ENCODE measurements around the gene SUN2. TPM values are rescaled to one million over a fixed set of nuclear protein-coding genes. Genes with fewer than 3 reads are reported as not detected.
A peak's percentile ranks its signal among the peaks of the same experiment; 100 is the strongest.

SUN2 gene
- total and polyA plus RNA-seq, 8 donors, result 44.8 to 99.2 (median 76.4) TPM

GRCh38 chr22:38718414-38718813 lies 37.4 kb downstream of the SUN2 start:
- DNase-seq (peak in 4 of 6 donors; percentile 60 to 81 (median 75)), ATAC-seq (peak; percentile 96 to 97 (median 96)), FAIRE-seq (no peak)
- Histone ChIP-seq H3K4me1 (peaks cover 0 to 15% (median 8%) of the 10 kb centered on the region in 3 donors), H3K9me3 (no peaks in the 10 kb centered on the region), H3K4me3 (no peak overlapping the region), H3K36me3 (peaks cover 0 to 37% (median 5%) of the 10 kb centered on the region in 3 donors), H3K27me3 (no peaks in the 10 kb centered on the region), H3K27ac (peak overlapping the region in 3 of 4 donors; percentile 8 to 60 (median 49))
- intact Hi-C loops (cut with DNase I), result no loop called here
- peak; percentile 41 to 60 (median 56) for TF ChIP-seq CTCF (IDR thresholded peaks at IDR 0.05)
- WGBS, 2 donors, result 21 to 23% methylated on average over 6 of the region's 6 CpGs

GRCh38 chr22:38717244-38717643 lies 38.6 kb downstream of the SUN2 start:
- no peak for TF ChIP-seq CTCF (IDR thresholded peaks at IDR 0.05)
- ATAC-seq (no peak), FAIRE-seq (no peak), DNase-seq (no peak)
- H3K27me3 ChIP-seq, result no peaks in the 10 kb centered on the region
- no peaks in the 10 kb centered on the region for H3K9me3 ChIP-seq
- no peak overlapping the region for H3K4me3 ChIP-seq
- H3K36me3 ChIP-seq, result peaks cover 0 to 25% (median 5%) of the 10 kb centered on the region in 3 donors
- H3K4me1 ChIP-seq, result peaks cover 0 to 15% (median 8%) of the 10 kb centered on the region in 3 donors
- H3K27ac ChIP-seq, result no peak overlapping the region
- intact Hi-C loops (cut with DNase I), result no loop called here
- WGBS, 2 donors, result 93 to 95% methylated on average over 6 of the region's 6 CpGs

- Histone ChIP-seq H3K9me3 (no peaks in the 10 kb centered on the region), H3K36me3 (peaks cover 0 to 21% (median 5%) of the 10 kb centered on the region in 3 donors), H3K4me3 (no peak overlapping the region), H3K27ac (no peak overlapping the region), H3K27me3 (no peaks in the 10 kb centered on the region), H3K4me1 (peaks cover 0 to 15% (median 8%) of the 10 kb centered on the region in 3 donors)
- FAIRE-seq (no peak), ATAC-seq (no peak), DNase-seq (no peak)
- no peak for TF ChIP-seq CTCF (IDR thresholded peaks at IDR 0.05)
- 92 to 93% methylated on average over 9 of the region's 9 CpGs for WGBS, 2 donors
- intact Hi-C loops (cut with DNase I), result no loop called here
Observed at GRCh38 chr22:38716826-38717225, 39.0 kb downstream of the SUN2 start.

- H3K27ac ChIP-seq, result no peak overlapping the region
- ATAC-seq, result no peak
- peaks cover 0 to 16% (median 5%) of the 10 kb centered on the region in 3 donors for H3K36me3 ChIP-seq
- 96% methylated on average over 10 of the region's 10 CpGs for WGBS, 2 donors
- FAIRE-seq, result no peak
- H3K4me1 ChIP-seq, result peaks cover 0 to 15% (median 8%) of the 10 kb centered on the region in 3 donors
- DNase-seq, result no peak
- no peak overlapping the region for H3K4me3 ChIP-seq
- no peak for TF ChIP-seq CTCF (IDR thresholded peaks at IDR 0.05)
- intact Hi-C loops (cut with DNase I), result no loop called here
- no peaks in the 10 kb centered on the region for H3K9me3 ChIP-seq
- no peaks in the 10 kb centered on the region for H3K27me3 ChIP-seq
Observed at GRCh38 chr22:38716271-38716670, 39.5 kb downstream of the SUN2 start.

GRCh38 chr22:38715852-38716251 lies 39.9 kb downstream of the SUN2 start:
- no peaks in the 10 kb centered on the region for H3K27me3 ChIP-seq
- ATAC-seq, result no peak
- H3K9me3 ChIP-seq, result no peaks in the 10 kb centered on the region
- H3K4me3 ChIP-seq, result no peak overlapping the region
- TF ChIP-seq CTCF (IDR thresholded peaks at IDR 0.05), result no peak
- WGBS, 2 donors, result 91 to 95% methylated on average over 15 of the region's 15 CpGs
- H3K27ac ChIP-seq, result no peak overlapping the region
- DNase-seq, result no peak
- peaks cover 0 to 15% (median 5%) of the 10 kb centered on the region in 3 donors for H3K36me3 ChIP-seq
- peaks cover 0 to 15% (median 8%) of the 10 kb centered on the region in 3 donors for H3K4me1 ChIP-seq
- no peak for FAIRE-seq
- intact Hi-C loops (cut with DNase I), result no loop called here

All from pancreas (tissue), 10 donors.